OCI-LY7 (cell line): ENCODE data around the gene RNFT2. TPM values are rescaled to one million over a fixed set of nuclear protein-coding genes. Genes with fewer than 3 reads are reported as not detected.
"Not testable (repeated sequence)": the region's sequence is repeated elsewhere in the genome, so short reads cannot be mapped to it uniquely, and the experiment has no call there.

Experiments used
- BruUV-seq: library from RNA; stranded (reverse); fragments of 400-500 nt; replicated peaks from 2 replicates; lab custom pipeline; 2021; lab: Mats Ljungman, UMichigan
- CTCF ChIA-PET: fragments of 300-600 bp; sonication (Branson Sonifier 250); formaldehyde crosslinking; loops from one replicate; lab custom pipeline; 2022; ENCODE audit warnings: antibody characterized with exemption; ENCODE audit not compliant: unreplicated experiment; lab: Charles Lee
- POLR2A ChIA-PET: fragments of 300-600 bp; sonication (Branson Sonifier 250); formaldehyde crosslinking; loops from one replicate; lab custom pipeline; 2022; ENCODE audit warnings: antibody characterized with exemption; lab: Charles Lee
- DNase-seq: peaks from one replicate; pipeline ENCODE4 v3.0.0-alpha.2; 2015; ENCODE audit warnings: low spot score
- H2AFZ ChIP-seq: fragments of 200-600 bp; sonication (generic), shearing (Covaris generic); 2 replicates; pipeline ENCODE4 v1.6.1; 2014; ENCODE audit warnings: mild to moderate bottlenecking, antibody characterized with exemption, low read length, moderate library complexity
- H3K27ac ChIP-seq: fragments of 200-600 bp; sonication (generic); 2 replicates; pipeline ENCODE4 v1.5.1; 2014; ENCODE audit warnings: mixed run types, low read depth, mild to moderate bottlenecking, moderate library complexity, low read length, inconsistent platforms; ENCODE audit not compliant: poor library complexity, severe bottlenecking
- H3K36me3 ChIP-seq: fragments of 200-600 bp; sonication (generic); 2 replicates; pipeline ENCODE4 v1.6.1; 2014; ENCODE audit warnings: mild to moderate bottlenecking, antibody characterized with exemption, low read length, moderate library complexity, mixed read lengths; ENCODE audit not compliant: insufficient read depth
- H3K4me1 ChIP-seq: fragments of 200-600 bp; sonication (generic); 2 replicates; pipeline ENCODE4 v1.5.1; 2014; ENCODE audit warnings: mild to moderate bottlenecking, low read length; ENCODE audit not compliant: insufficient read depth, poor library complexity, severe bottlenecking
- H3K4me2 ChIP-seq: fragments of 200-600 bp; sonication (generic); 2 replicates; pipeline ENCODE4 v1.6.1; 2014; ENCODE audit warnings: mild to moderate bottlenecking, low read length
- H3K4me3 ChIP-seq: fragments of 200-600 bp; sonication (generic); 2 replicates; pipeline ENCODE4 v1.5.1; 2014; ENCODE audit warnings: mild to moderate bottlenecking, low read depth, low read length; ENCODE audit not compliant: poor library complexity, severe bottlenecking
- H3K79me2 ChIP-seq: fragments of 200-600 bp; sonication (generic); 2 replicates; pipeline ENCODE4 v1.6.1; 2016; ENCODE audit warnings: low read depth, mild to moderate bottlenecking, low read length, moderate library complexity, mixed read lengths; ENCODE audit not compliant: insufficient read depth
- H3K9me2 ChIP-seq: fragments of 200-600 bp; sonication (generic); 2 replicates; pipeline ENCODE4 v1.6.1; 2016; ENCODE audit warnings: mild to moderate bottlenecking, low read length, mixed read lengths; ENCODE audit not compliant: insufficient read depth
- H3K9me3 ChIP-seq: fragments of 200-600 bp; sonication (generic); 2 replicates; pipeline ENCODE4 v1.6.1; 2014; ENCODE audit warnings: mild to moderate bottlenecking, mixed run types, low read length, mixed read lengths
- H4K20me1 ChIP-seq: fragments of 200-600 bp; sonication (generic); 2 replicates; pipeline ENCODE4 v1.6.1; 2014; ENCODE audit warnings: mild to moderate bottlenecking, antibody characterized with exemption, low read length, moderate library complexity, mixed read lengths; ENCODE audit not compliant: insufficient read depth
- CTCF ChIP-seq: fragments of 200-600 bp; sonication (generic); conservative IDR thresholded peaks from 2 replicates; pipeline ENCODE4 v1.5.1; 2014; ENCODE audit warnings: mild to moderate bottlenecking, antibody characterized with exemption, low read length, moderate library complexity, mixed read lengths
- EZH2phosphoT487 ChIP-seq: fragments of 200-600 bp; sonication (generic); IDR thresholded peaks from 2 replicates; pipeline ENCODE4 v1.6.1; 2018; ENCODE audit warnings: low read depth, borderline replicate concordance, mild to moderate bottlenecking, mixed run types, antibody characterized with exemption, low read length, moderate library complexity, mixed read lengths
- intact Hi-C: fragments of 100-400 bp; cut with micrococcal nuclease; formaldehyde crosslinking; loops from one replicate; pipeline ENCODE4 v1.10.0; 2022; ENCODE audit not compliant: unreplicated experiment
- total RNA-seq, 2 experiments: library from RNA; depleted of rRNA in 1 of 2; stranded (reverse); fragments of >200 nt in 1 of 2; shearing (Covaris generic) in 1 of 2; gene quantifications; 2 replicates each; pipeline ENCODE4 v1.2.3, GENCODE V29; 2014 to 2022

Gene RNFT2
- total RNA-seq, 2 experiments from 2014 or later = 40.2 to 62.2 TPM

- intact Hi-C loops = no loop called here
- no peaks in the 10 kb centered on the region for H3K79me2 ChIP-seq
- no peak overlapping the region for H3K27ac ChIP-seq
- H3K36me3 ChIP-seq = peaks cover 70% of the 10 kb centered on the region
- H3K4me2 ChIP-seq = no peak overlapping the region
- no peaks in the 10 kb centered on the region for H3K4me1 ChIP-seq
- H2AFZ ChIP-seq = no peak overlapping the region
- ChIA-PET CTCF (no interaction called here), POLR2A (interaction anchor here (0.6 to 0.8 kb wide), 2 partner anchors 49 to 169 kb away, joined by 3 read pairs; no protein-coding TSS in a partner anchor)
- H3K4me3 ChIP-seq = no peak overlapping the region
- H3K9me3 ChIP-seq = no peaks in the 10 kb centered on the region
- no peak for TF ChIP-seq CTCF
- no peak for TF ChIP-seq EZH2phosphoT487
- no peak for DNase-seq
- BruUV-seq = no TSS peak
- H3K9me2 ChIP-seq = no peaks in the 10 kb centered on the region
- H4K20me1 ChIP-seq = no peaks in the 10 kb centered on the region
Measured at GRCh38 chr12:116750298-116750697, 12.2 kb downstream of the RNFT2 start.

- BruUV-seq, H3K79me2 ChIP-seq, DNase-seq, H4K20me1 ChIP-seq, H3K9me3 ChIP-seq, H3K4me1 ChIP-seq, H2AFZ ChIP-seq, H3K27ac ChIP-seq, CTCF ChIA-PET, H3K4me2 ChIP-seq, intact Hi-C loops, H3K9me2 ChIP-seq, POLR2A ChIA-PET, H3K4me3 ChIP-seq: not testable (repeated sequence)
- peaks cover 69% of the 10 kb centered on the region for H3K36me3 ChIP-seq
Measured at GRCh38 chr12:116754097-116754496, 16.0 kb downstream of the RNFT2 start.

GRCh38 chr12:116754783-116755182, 16.7 kb downstream of the RNFT2 start:
- H3K79me2 ChIP-seq, H3K4me1 ChIP-seq, DNase-seq, intact Hi-C loops, CTCF ChIA-PET, H4K20me1 ChIP-seq, H3K4me2 ChIP-seq, H3K9me3 ChIP-seq, BruUV-seq, H3K9me2 ChIP-seq, H2AFZ ChIP-seq, H3K4me3 ChIP-seq, H3K27ac ChIP-seq: not testable (repeated sequence)
- H3K36me3 ChIP-seq = peaks cover 75% of the 10 kb centered on the region
- POLR2A ChIA-PET = interaction anchor here (0.6 to 1.5 kb wide), 3 partner anchors 11 to 115 kb away, joined by 3 to 4 read pairs (median 4); no protein-coding TSS in a partner anchor
